Psoas muscle (tissue), 8 donors: Measurements from ENCODE around the gene HECW1. TPM values are rescaled to one million over a fixed set of nuclear protein-coding genes. Genes with fewer than 3 reads are reported as not detected.

Experiments used
- ATAC-seq, 4 donors: fragments of 200-7000 bp; cut with Tn5 transposase; one replicate each; pipeline ENCODE4 v1.9.1; 2020; ENCODE audit warnings: moderate library complexity in 3 of 4, mild to moderate bottlenecking in 2 of 4
- DNase-seq, 2 donors: peaks; one replicate each; pipeline ENCODE4 v3.0.0-alpha.2; 2020
- H3K27ac ChIP-seq: fragments of 200-600 bp; one replicate; pipeline ENCODE4 v1.8.0; 2022
- H3K27me3 ChIP-seq, 3 donors: fragments of 200-600 bp in 1 of 3; one replicate each; pipeline versions ENCODE4 v1.6.1 to v1.8.0; 2013 to 2022; ENCODE audit warnings: low read length in 2 of 3, mild to moderate bottlenecking in 2 of 3, moderate library complexity in 1 of 3; ENCODE audit not compliant: insufficient read depth in 3 of 3
- H3K36me3 ChIP-seq, 2 donors: fragments of 200-600 bp in 1 of 2; one replicate each; pipeline versions ENCODE4 v1.6.1 to v1.8.0; 2013 to 2022; ENCODE audit warnings: low read depth in 1 of 2, mild to moderate bottlenecking in 1 of 2, moderate library complexity in 1 of 2; ENCODE audit not compliant: insufficient read depth in 1 of 2
- H3K4me1 ChIP-seq: fragments of 200-600 bp; one replicate; pipeline ENCODE4 v1.8.0; 2022
- H3K4me3 ChIP-seq: fragments of 200-600 bp; one replicate; pipeline ENCODE4 v1.8.0; 2022; ENCODE audit warnings: mild to moderate bottlenecking
- H3K9me3 ChIP-seq: fragments of 200-600 bp; one replicate; pipeline ENCODE4 v1.8.0; 2022
- CTCF ChIP-seq: fragments of 200-600 bp; IDR thresholded peaks from one replicate; pipeline ENCODE4 v1.8.0; 2022; ENCODE audit warnings: antibody characterized with exemption
- WGBS, 3 donors: extraction: QIAGEN DNeasy Blood & Tissue Kit; methylation state at CpG; one replicate each; pipeline versions ENCODE4 v1.1.6 to v1.1.7; 2013; 5-methylcytosine and 5-hydroxymethylcytosine counted together
- intact Hi-C, 2 donors: fragments of 100-400 bp; cut with DNase I; formaldehyde crosslinking; loops; one replicate each; pipeline versions ENCODE4 v1.11.0 to v1.14.2; 2022
- polyA plus RNA-seq, 3 donors: library from polyadenylated mRNA; stranded (reverse); fragments of 200-250 nt; gene quantifications; one replicate each; pipeline ENCODE4 v1.2.3, GENCODE V29; 2013
- total RNA-seq, 4 donors: library from RNA; stranded (reverse); fragmentation: NEBNext Ultra II Directional in 2 of 4; extraction: Animal tissue kit (Norgen Biotek cat#: 25700) in 2 of 4; gene quantifications; one replicate each; pipeline versions ENCODE4 v1.2.1 to v1.2.4, GENCODE V29; 2021 to 2023
- donor health status: healthy with polysubstance abuse.
- donor health status: DM: no; HTN: no; CAD: no; lungs with moderate emphysema.
- donor health status: Bipolar disorder and iron deficiency.
- donor health status: healthy.
- donor health status: DM: yes; HTN: yes; CAD: no.
- donor health status: DM: no; HTN: no; CAD: no.
- donor health status: DM: no; HTN: no; CAD: no.
- donor health status: DM: yes; HTN: yes; CAD: no.

The HECW1 gene
- total and polyA plus RNA-seq, 7 donors = 0.07 to 2.8 (median 1.0) TPM

DNA sequence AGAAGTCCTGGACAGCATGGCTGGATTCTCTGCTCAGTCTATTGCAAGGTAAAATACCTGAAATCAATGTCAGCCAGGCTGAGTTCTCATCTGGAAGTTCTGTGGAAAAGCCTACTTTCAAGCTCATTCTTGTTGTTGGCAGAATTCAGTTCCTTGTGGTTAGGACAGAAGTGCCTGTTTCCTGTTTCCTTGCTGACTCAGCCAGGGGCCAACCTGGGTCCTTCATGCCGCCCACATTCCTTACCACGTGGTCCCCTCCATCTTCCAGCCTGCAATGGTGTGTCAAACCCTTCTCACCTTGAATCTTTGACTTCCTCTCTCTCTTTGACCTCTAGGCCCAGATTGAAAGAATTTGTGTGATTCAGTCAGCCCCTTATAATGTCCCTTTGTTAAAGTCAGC lies 273.4 kb downstream of the HECW1 start:
- no peak for TF ChIP-seq CTCF
- 77 to 86% (median 82%) methylated on average over 2 of the region's 2 CpGs for WGBS, 3 donors
- no peaks in the 10 kb centered on the region for H3K4me1 ChIP-seq
- H3K27ac ChIP-seq = no peak overlapping the region
- intact Hi-C loops = no loop called here
- no peaks in the 10 kb centered on the region for H3K36me3 ChIP-seq
- no peak overlapping the region for H3K4me3 ChIP-seq
- H3K9me3 ChIP-seq = no peaks in the 10 kb centered on the region
- ATAC-seq (no peak), DNase-seq (no peak)
- no peaks in the 10 kb centered on the region for H3K27me3 ChIP-seq

DNA sequence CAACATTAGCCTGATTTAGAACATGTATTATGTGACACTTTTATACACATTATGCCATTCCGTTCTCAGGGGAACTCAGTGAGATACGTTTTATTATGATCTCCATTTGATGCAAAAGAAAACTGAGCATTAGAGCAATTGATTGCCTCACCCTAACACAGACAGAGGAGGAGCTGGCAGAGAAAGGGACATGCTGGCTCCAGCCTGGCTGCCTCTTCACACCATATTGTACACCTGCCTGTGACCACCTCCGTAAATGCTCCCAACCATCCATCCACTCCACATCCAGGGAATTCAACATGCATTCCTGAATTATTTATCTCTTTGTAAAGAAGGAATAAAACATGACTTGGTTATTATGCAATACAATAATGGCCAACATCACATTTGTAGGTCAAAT lies 275.5 kb downstream of the HECW1 start:
- Histone ChIP-seq H3K4me1 (no peaks in the 10 kb centered on the region), H3K27ac (no peak overlapping the region), H3K27me3 (no peaks in the 10 kb centered on the region), H3K9me3 (no peaks in the 10 kb centered on the region), H3K4me3 (no peak overlapping the region), H3K36me3 (no peaks in the 10 kb centered on the region)
- TF ChIP-seq CTCF = no peak
- intact Hi-C loops = no loop called here
- WGBS, 3 donors = 65 to 69% (median 66%) methylated on average over 3 of the region's 3 CpGs
- no peak for DNase-seq
- no peak for ATAC-seq

GRCh38 chr7:43390576-43390975 lies 278.1 kb downstream of the HECW1 start:
- intact Hi-C loops = no loop called here
- no peaks in the 10 kb centered on the region for H3K9me3 ChIP-seq
- H3K27me3 ChIP-seq = no peaks in the 10 kb centered on the region
- H3K27ac ChIP-seq = no peak overlapping the region
- 94 to 100% (median 96%) methylated on average over 1 of the region's 1 CpG for WGBS, 3 donors
- no peaks in the 10 kb centered on the region for H3K4me1 ChIP-seq
- no peak for TF ChIP-seq CTCF
- no peaks in the 10 kb centered on the region for H3K36me3 ChIP-seq
- DNase-seq = no peak
- H3K4me3 ChIP-seq = no peak overlapping the region
- ATAC-seq = no peak

DNA sequence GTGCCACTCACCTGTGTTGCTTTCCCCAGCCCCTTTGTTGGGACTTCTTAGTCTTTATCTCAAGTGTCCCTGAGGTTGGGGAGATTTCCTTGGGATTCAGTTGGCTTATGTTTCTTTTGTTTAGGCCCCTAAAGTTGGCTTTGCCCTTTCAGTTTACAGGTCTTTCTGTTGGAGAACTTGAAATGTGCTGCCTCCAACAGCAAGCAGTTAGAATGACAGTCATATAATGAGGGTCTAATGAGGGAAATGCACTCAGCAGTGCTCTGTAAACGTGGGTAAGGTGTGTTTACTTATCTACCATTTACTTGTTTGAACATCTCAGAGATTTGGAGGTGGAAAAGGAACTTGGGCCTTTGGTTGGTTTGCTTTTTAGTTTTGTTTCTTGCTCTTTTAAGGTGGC lies 279.1 kb downstream of the HECW1 start:
- TF ChIP-seq CTCF = no peak

GRCh38 chr7:43392638-43393330 lies 280.3 kb downstream of the HECW1 start:
- Histone ChIP-seq H3K9me3 (no peaks in the 10 kb centered on the region), H3K27ac (no peak overlapping the region), H3K4me3 (no peak overlapping the region), H3K27me3 (no peaks in the 10 kb centered on the region), H3K4me1 (no peaks in the 10 kb centered on the region), H3K36me3 (no peaks in the 10 kb centered on the region)
- 45 to 59% (median 57%) methylated on average over 2 of the region's 2 CpGs for WGBS, 3 donors
- intact Hi-C loops = no loop called here
- TF ChIP-seq CTCF = no peak
- no peak for ATAC-seq
- no peak for DNase-seq

More for the DNA sequence above, 279.1 kb downstream of the HECW1 start:
- intact Hi-C loops = no loop called here
- ATAC-seq = no peak
- Histone ChIP-seq H3K9me3 (no peaks in the 10 kb centered on the region), H3K4me1 (no peaks in the 10 kb centered on the region), H3K36me3 (no peaks in the 10 kb centered on the region), H3K27ac (no peak overlapping the region), H3K27me3 (no peaks in the 10 kb centered on the region), H3K4me3 (no peak overlapping the region)
- no peak for DNase-seq
- WGBS, 3 donors = 28 to 42% (median 31%) methylated on average over 1 of the region's 1 CpG
